Heart left ventricle (tissue), 16 donors: Measurements from ENCODE around the gene ABL2. TPM values are rescaled to one million over a fixed set of nuclear protein-coding genes. Genes with fewer than 3 reads are reported as not detected.
"Not testable (repeated sequence)": the region's sequence is repeated elsewhere in the genome, so short reads cannot be mapped to it uniquely, and the experiment has no call there.

Experiments used
- ATAC-seq, 4 donors: fragments of 200-7000 bp; cut with Tn5 transposase; one replicate each; pipeline ENCODE4 v1.9.1; 2020 to 2022; ENCODE audit warnings: moderate library complexity in 4 of 4, mild to moderate bottlenecking in 3 of 4, moderate number of reproducible peaks in 1 of 4
- DNase-seq, 5 donors: peaks; one replicate each; pipeline ENCODE4 v3.0.0-alpha.2; 2020
- H3K27ac ChIP-seq, 12 donors: fragments of 200-600 bp; sonication (generic) in 4 of 12; one replicate each; pipeline versions ENCODE4 v1.5.0 to v1.8.0; 2016 to 2022; ENCODE audit warnings: mild to moderate bottlenecking in 2 of 12
- H3K27me3 ChIP-seq, 9 donors: fragments of 200-600 bp; sonication (generic) in 2 of 9; one replicate each; pipeline versions ENCODE4 v1.5.1 to v1.8.0; 2016 to 2022; ENCODE audit warnings: mild to moderate bottlenecking in 3 of 9
- H3K36me3 ChIP-seq, 9 donors: fragments of 200-600 bp; sonication (generic) in 2 of 9; one replicate each; pipeline versions ENCODE4 v1.5.0 to v1.8.0; 2018 to 2022; ENCODE audit warnings: mild to moderate bottlenecking in 2 of 9
- H3K4me1 ChIP-seq, 12 donors: fragments of 200-600 bp; sonication (generic) in 4 of 12; one replicate each; pipeline versions ENCODE4 v1.5.0 to v1.8.0; 2016 to 2022; ENCODE audit warnings: mild to moderate bottlenecking in 3 of 12
- H3K4me3 ChIP-seq, 12 donors: fragments of 200-600 bp; sonication (generic) in 4 of 12; one replicate each; pipeline versions ENCODE4 v1.5.0 to v1.8.0; 2017 to 2022; ENCODE audit warnings: mild to moderate bottlenecking in 9 of 12, moderate library complexity in 4 of 12
- H3K9me3 ChIP-seq, 12 donors: fragments of 200-600 bp; sonication (generic) in 4 of 12; one replicate each; pipeline versions ENCODE4 v1.5.0 to v1.8.0; 2016 to 2022; ENCODE audit warnings: mild to moderate bottlenecking in 1 of 12
- CTCF ChIP-seq, 12 donors: fragments of 200-600 bp; sonication (generic) in 4 of 12; IDR thresholded peaks; one replicate each; pipeline versions ENCODE4 v1.5.0 to v1.8.0; 2018 to 2022; ENCODE audit warnings: antibody characterized with exemption in 12 of 12, mild to moderate bottlenecking in 5 of 12
- POLR2A ChIP-seq, 2 donors: fragments of 450-650 bp; IDR thresholded peaks; one replicate each; pipeline ENCODE4 v1.6.1; 2017; ENCODE audit warnings: antibody characterized with exemption in 2 of 2, mild to moderate bottlenecking in 2 of 2, moderate library complexity in 2 of 2
- WGBS, 4 donors: extraction: QIAGEN DNeasy Blood & Tissue Kit in 2 of 4; methylation state at CpG; one replicate each; pipeline versions ENCODE4 v1.1.5 to v1.1.7; 2013 to 2018; 5-methylcytosine and 5-hydroxymethylcytosine counted together
- intact Hi-C, 10 donors: fragments of 100-400 bp; cut with DNase I; formaldehyde crosslinking; loops; one replicate each; pipeline versions ENCODE4 v1.11.1 to v1.14.2; 2022
- polyA plus RNA-seq, 2 donors: library from polyadenylated mRNA; stranded (reverse); fragments of 200-250 nt; gene quantifications; one replicate each; pipeline ENCODE4 v1.2.3, GENCODE V29; 2013
- total RNA-seq, 9 donors: library from RNA; depleted of rRNA in 2 of 9; stranded (reverse); fragments of >200 nt in 2 of 9; fragmentation: NEBNext Ultra II Directional in 3 of 9; extraction: Animal tissue kit (Norgen Biotek cat#: 25700) in 3 of 9; gene quantifications; one replicate each; pipeline versions ENCODE4 v1.1.0 to v1.2.4, GENCODE V29; 2016 to 2023
- donor health status: ischemic (EF 13 %, LVEDD 7.1; RV severe dilation, severe dysfunction).
- donor health status: healthy with polysubstance abuse.
- donor health status: DM: no; HTN: yes; CAD: no.
- donor health status: DM: no; HTN: no; CAD: no.
- donor health status: ischemic (EF 25% LVEDD 6.9; RV normal size, moderate dysfunction).
- donor health status: ischemic (EF 25% LVEDD 5.7; RV mildly dilated, moderate dysfunction).
- donor health status: healthy.
- donor health status: DM: yes; HTN: yes; CAD: no.
- donor health status: ischemic (EF 35%, LVEDD 5.7; RV mildly dilated, moderate dysfunction).
- donor health status: nonischemic (EF 11% LVEDD 7.7; RV severe dilation, severe dysfunction).
- donor health status: DM: yes; HTN: yes; CAD: no.
- donor health status: PGD.
- donor health status: ischemic (EF 29% LVEDD 5.4; RV normal size, mild dysfunction).
- donor health status: nonischemic (EF 23%, LVEDD 6.1; RV moderate dilation, normal function).

Gene ABL2
- total and polyA plus RNA-seq, 11 donors = 2.5 to 22.0 (median 10.2) TPM

- Histone ChIP-seq H3K4me1 (peaks cover 0 to 44% (median 6%) of the 10 kb centered on the region in 12 donors), H3K9me3 (no peaks in the 10 kb centered on the region), H3K27me3 (no peaks in the 10 kb centered on the region), H3K36me3 (no peaks in the 10 kb centered on the region), H3K27ac (no peak overlapping the region), H3K4me3 (no peak overlapping the region)
- 79 to 85% (median 82%) methylated on average over 5 of the region's 5 CpGs for WGBS, 4 donors
- ATAC-seq (no peak), DNase-seq (no peak)
- intact Hi-C loops = no loop called here
- no peak for TF ChIP-seq POLR2A (IDR thresholded peaks at IDR 0.05)
- TF ChIP-seq CTCF (IDR thresholded peaks at IDR 0.05) = no peak
Observed at GRCh38 chr1:179137617-179138255, 91.7 kb downstream of the ABL2 start.

- peaks cover 0 to 25% (median 0%) of the 10 kb centered on the region in 12 donors for H3K4me1 ChIP-seq
- H3K27ac ChIP-seq, H3K36me3 ChIP-seq, H3K27me3 ChIP-seq, H3K9me3 ChIP-seq, H3K4me3 ChIP-seq, intact Hi-C loops, ATAC-seq, DNase-seq: not testable (repeated sequence)
- WGBS, 4 donors = 97 to 100% (median 99%) methylated on average over 1 to 24 of the region's 28 CpGs; no CpG with 5 or more reads in 1 of the 4 donors
Observed at GRCh38 chr1:179135707-179136106, 93.8 kb downstream of the ABL2 start.

- H3K27ac ChIP-seq, DNase-seq, intact Hi-C loops, H3K4me3 ChIP-seq, H3K27me3 ChIP-seq, ATAC-seq, H3K9me3 ChIP-seq: not testable (repeated sequence)
- WGBS, 4 donors = 96 to 100% (median 96%) methylated on average over 7 to 23 of the region's 27 CpGs; no CpG with 5 or more reads in 1 of the 4 donors
- H3K36me3 ChIP-seq = peaks cover 0 to 13% (median 2%) of the 10 kb centered on the region in 9 donors
- peaks cover 0 to 22% (median 0%) of the 10 kb centered on the region in 12 donors for H3K4me1 ChIP-seq
Observed at GRCh38 chr1:179135168-179135567, 94.3 kb downstream of the ABL2 start.

- Histone ChIP-seq H3K4me1 (peaks cover 0 to 51% (median 15%) of the 10 kb centered on the region in 12 donors), H3K4me3 (peak overlapping the region in 10 of 12 donors; percentile 26 to 52 (median 38)), H3K27me3 (no peaks in the 10 kb centered on the region), H3K27ac (peak overlapping the region; percentile 6 to 90 (median 62)), H3K36me3 (peaks cover 0 to 33% (median 4%) of the 10 kb centered on the region in 9 donors), H3K9me3 (no peaks in the 10 kb centered on the region)
- DNase-seq (no peak), ATAC-seq (peak; percentile 52 to 77 (median 58))
- intact Hi-C loops = loop anchor here in 4 of 10 donors (5.0 to 10.0 kb wide), 4 partner anchors 48 to 237 kb away; partner anchors contain the start of genes AXDND1 (in 2 of the 4), SOAT1 (in 1 of the 4) and TOR3A (in 1 of the 4)
- no peak for TF ChIP-seq CTCF (IDR thresholded peaks at IDR 0.05)
- TF ChIP-seq POLR2A (IDR thresholded peaks at IDR 0.05) = no peak
- whole genome bisulfite sequencing, 4 donors = 63 to 76% (median 68%) methylated on average over 10 of the region's 10 CpGs
Observed at GRCh38 chr1:179129702-179130473, 99.6 kb downstream of the ABL2 start.

GRCh38 chr1:179128520-179128919 is 101.0 kb downstream of the ABL2 start:
- Histone ChIP-seq H3K36me3 (peaks cover 0 to 37% (median 4%) of the 10 kb centered on the region in 9 donors), H3K4me3 (no peak overlapping the region), H3K27ac (peak overlapping the region in 2 of 12 donors; percentile 53 to 90), H3K4me1 (peaks cover 0 to 55% (median 15%) of the 10 kb centered on the region in 12 donors), H3K9me3 (no peaks in the 10 kb centered on the region), H3K27me3 (no peaks in the 10 kb centered on the region)
- intact Hi-C loops = loop anchor here in 4 of 10 donors (5.0 to 10.0 kb wide), 4 partner anchors 46 to 239 kb away; partner anchors contain the start of genes AXDND1 (in 2 of the 4), SOAT1 (in 1 of the 4) and TOR3A (in 1 of the 4)
- DNase-seq = no peak
- ATAC-seq = no peak
- 90 to 96% (median 93%) methylated on average over 4 of the region's 4 CpGs for WGBS, 4 donors
- no peak for TF ChIP-seq CTCF (IDR thresholded peaks at IDR 0.05)
- TF ChIP-seq POLR2A (IDR thresholded peaks at IDR 0.05) = no peak
